ENCODE measurements around the gene ACVRL1. TPM values are rescaled to one million over a fixed set of nuclear protein-coding genes. Genes with fewer than 3 reads are reported as not detected.

ACVRL1 gene
- total RNA-seq, 1 donor from 2014 or later = 2.0 TPM

DNA sequence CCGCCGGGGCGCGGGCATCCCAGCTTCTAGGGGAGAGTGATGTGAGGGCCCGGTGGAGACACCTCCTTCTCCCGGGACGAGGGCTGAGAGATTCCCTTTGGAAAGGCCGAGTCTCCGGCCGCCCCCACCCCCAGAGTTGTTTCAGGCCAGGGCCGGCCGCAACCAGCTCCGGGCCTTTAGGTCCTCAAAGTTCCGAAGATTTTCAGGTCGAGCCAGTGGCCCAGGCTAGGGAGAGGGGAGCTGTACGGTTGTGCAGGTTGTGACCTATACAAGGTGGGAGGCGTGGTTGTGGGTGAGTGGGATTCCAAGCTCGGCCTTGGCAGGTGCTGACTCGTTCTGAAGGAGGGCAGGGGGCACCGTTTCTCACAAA is 37.8 kb upstream of the ACVRL1 start:
- Histone ChIP-seq H3K4me2 (peak overlapping the region; percentile 99), H3K9ac (no peak overlapping the region)

DNA sequence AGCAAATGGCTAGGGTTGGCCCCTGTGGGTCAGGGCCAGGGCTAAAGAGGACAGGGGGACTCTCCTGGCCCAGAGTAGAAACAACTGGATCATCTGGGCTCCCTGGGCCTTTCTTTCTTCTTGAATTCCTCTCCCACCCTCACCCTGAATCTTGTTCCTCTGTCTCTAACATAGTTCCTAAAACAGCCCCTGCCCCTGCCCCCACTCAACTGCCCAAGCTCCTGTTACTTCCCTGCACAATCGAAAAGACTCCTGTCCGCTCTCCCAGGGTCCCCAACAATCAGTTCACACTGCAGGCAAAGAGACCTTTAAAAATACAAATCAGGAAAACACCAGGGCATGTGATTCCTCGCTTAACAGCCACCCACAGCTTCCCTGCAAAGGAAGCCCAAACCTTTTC is 37.4 kb upstream of the ACVRL1 start:
- H3K9ac ChIP-seq = no peak overlapping the region
- H4K20me1 ChIP-seq (ENCODE audit: low read depth) = peaks cover 54% of the 10 kb centered on the region
- H3K27ac Mint-ChIP-seq = peak overlapping the region; percentile 89
- H3K4me1 Mint-ChIP-seq = peaks cover 81% of the 10 kb centered on the region
- no peaks in the 10 kb centered on the region for H3K9me3 ChIP-seq (ENCODE audit: low read depth)
- DNase-seq (ENCODE audit: low spot score) = no peak
- no peaks in the 10 kb centered on the region for H3K9me3 Mint-ChIP-seq
- H3K27ac ChIP-seq = no peak overlapping the region
- no peaks in the 10 kb centered on the region for H3K79me2 ChIP-seq (ENCODE audit: low read depth)
- no peak overlapping the region for H2AFZ ChIP-seq (replicated peaks)
- H3K4me2 ChIP-seq = peak overlapping the region; percentile 99
- peaks cover 55% of the 10 kb centered on the region for H3F3A ChIP-seq (ENCODE audit: low read depth)
- H3K4me3 ChIP-seq = peak overlapping the region; percentile 58
- no peaks in the 10 kb centered on the region for H3K36me3 Mint-ChIP-seq
- H3K4me1 ChIP-seq = peaks cover 49% of the 10 kb centered on the region
- H3K27me3 Mint-ChIP-seq (ENCODE audit: insufficient read depth, low read depth) = peaks cover 49% of the 10 kb centered on the region
- H3K4me3 Mint-ChIP-seq = peak overlapping the region; percentile 78
- no peak for TF ChIP-seq EZH2phosphoT487 (IDR thresholded peaks at IDR 0.05)
- no peak for TF ChIP-seq CTCF (IDR thresholded peaks at IDR 0.05)
- TF ChIP-seq EZH2 (IDR thresholded peaks at IDR 0.05) = no peak
- peaks cover 63% of the 10 kb centered on the region for H3K27me3 ChIP-seq
- no peaks in the 10 kb centered on the region for H3K36me3 ChIP-seq

More for the DNA sequence above, 37.8 kb upstream of the ACVRL1 start:
- Histone ChIP-seq H3K27me3 (peaks cover 63% of the 10 kb centered on the region), H3K36me3 (no peaks in the 10 kb centered on the region), H3K79me2 (ENCODE audit: low read depth) (no peaks in the 10 kb centered on the region), H3K4me1 (peaks cover 53% of the 10 kb centered on the region), H4K20me1 (ENCODE audit: low read depth) (peaks cover 55% of the 10 kb centered on the region), H3K9me3 (ENCODE audit: low read depth) (no peaks in the 10 kb centered on the region), H3K27ac (no peak overlapping the region), H2AFZ (replicated peaks) (peak overlapping the region; percentile 92), H3K4me3 (peak overlapping the region; percentile 58), H3F3A (ENCODE audit: low read depth) (peaks cover 56% of the 10 kb centered on the region)
- peaks cover 84% of the 10 kb centered on the region for H3K4me1 Mint-ChIP-seq
- peaks cover 48% of the 10 kb centered on the region for H3K27me3 Mint-ChIP-seq (ENCODE audit: insufficient read depth, low read depth)
- TF ChIP-seq EZH2 (IDR thresholded peaks at IDR 0.05) (peak; percentile 62), CTCF (IDR thresholded peaks at IDR 0.05) (no peak)
- no peaks in the 10 kb centered on the region for H3K36me3 Mint-ChIP-seq
- peak overlapping the region; percentile 89 for H3K27ac Mint-ChIP-seq
- DNase-seq (ENCODE audit: low spot score) = peak; percentile 49
- no peaks in the 10 kb centered on the region for H3K9me3 Mint-ChIP-seq
- peak overlapping the region; percentile 78 for H3K4me3 Mint-ChIP-seq

DNA sequence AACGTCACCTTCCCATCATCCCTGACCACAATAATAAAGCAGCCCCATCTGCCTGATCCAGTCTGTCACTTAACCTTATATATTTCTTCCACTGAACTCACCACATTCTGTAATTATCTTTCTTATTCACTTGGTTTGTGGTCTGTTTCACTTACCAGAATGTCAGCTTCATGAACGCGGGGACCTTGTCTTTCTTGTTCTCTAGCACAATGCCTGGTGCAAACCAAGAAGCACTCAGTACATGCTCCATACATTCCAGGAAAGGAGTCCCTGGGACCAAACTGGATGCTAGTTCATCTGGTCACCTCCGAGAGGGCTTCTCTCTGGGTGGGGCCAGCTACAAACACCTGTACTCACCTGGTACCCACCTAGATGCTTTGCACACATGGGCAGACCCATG is 36.8 kb upstream of the ACVRL1 start:
- Histone ChIP-seq H3K27me3 (peaks cover 63% of the 10 kb centered on the region), H2AFZ (replicated peaks) (no peak overlapping the region), H3F3A (ENCODE audit: low read depth) (peaks cover 49% of the 10 kb centered on the region), H3K9me3 (ENCODE audit: low read depth) (no peaks in the 10 kb centered on the region), H3K4me1 (peaks cover 43% of the 10 kb centered on the region), H3K9ac (no peak overlapping the region), H4K20me1 (ENCODE audit: low read depth) (peaks cover 49% of the 10 kb centered on the region), H3K36me3 (no peaks in the 10 kb centered on the region), H3K4me2 (peak overlapping the region; percentile 99), H3K79me2 (ENCODE audit: low read depth) (no peaks in the 10 kb centered on the region), H3K27ac (no peak overlapping the region), H3K4me3 (no peak overlapping the region)
- peak overlapping the region; percentile 78 for H3K4me3 Mint-ChIP-seq
- peaks cover 81% of the 10 kb centered on the region for H3K4me1 Mint-ChIP-seq
- no peak overlapping the region for H3K27ac Mint-ChIP-seq
- H3K36me3 Mint-ChIP-seq = no peaks in the 10 kb centered on the region
- H3K27me3 Mint-ChIP-seq (ENCODE audit: insufficient read depth, low read depth) = peaks cover 50% of the 10 kb centered on the region
- no peak for DNase-seq (ENCODE audit: low spot score)
- TF ChIP-seq CTCF (IDR thresholded peaks at IDR 0.05) (no peak), EZH2phosphoT487 (IDR thresholded peaks at IDR 0.05) (no peak), EZH2 (IDR thresholded peaks at IDR 0.05) (no peak)
- no peaks in the 10 kb centered on the region for H3K9me3 Mint-ChIP-seq

All from neural progenitor cell (in vitro differentiated cells).